HG03135 (cell line): ENCODE results near the gene PKN2.

Experiments
- ATAC-seq: cut with Tn5 transposase; IDR thresholded peaks from one replicate; pipeline ENCODE4 v1.9.1; 2021; ENCODE audit warnings: mild to moderate bottlenecking, moderate library complexity; ENCODE audit not compliant: unreplicated experiment

PKN2 gene

DNA sequence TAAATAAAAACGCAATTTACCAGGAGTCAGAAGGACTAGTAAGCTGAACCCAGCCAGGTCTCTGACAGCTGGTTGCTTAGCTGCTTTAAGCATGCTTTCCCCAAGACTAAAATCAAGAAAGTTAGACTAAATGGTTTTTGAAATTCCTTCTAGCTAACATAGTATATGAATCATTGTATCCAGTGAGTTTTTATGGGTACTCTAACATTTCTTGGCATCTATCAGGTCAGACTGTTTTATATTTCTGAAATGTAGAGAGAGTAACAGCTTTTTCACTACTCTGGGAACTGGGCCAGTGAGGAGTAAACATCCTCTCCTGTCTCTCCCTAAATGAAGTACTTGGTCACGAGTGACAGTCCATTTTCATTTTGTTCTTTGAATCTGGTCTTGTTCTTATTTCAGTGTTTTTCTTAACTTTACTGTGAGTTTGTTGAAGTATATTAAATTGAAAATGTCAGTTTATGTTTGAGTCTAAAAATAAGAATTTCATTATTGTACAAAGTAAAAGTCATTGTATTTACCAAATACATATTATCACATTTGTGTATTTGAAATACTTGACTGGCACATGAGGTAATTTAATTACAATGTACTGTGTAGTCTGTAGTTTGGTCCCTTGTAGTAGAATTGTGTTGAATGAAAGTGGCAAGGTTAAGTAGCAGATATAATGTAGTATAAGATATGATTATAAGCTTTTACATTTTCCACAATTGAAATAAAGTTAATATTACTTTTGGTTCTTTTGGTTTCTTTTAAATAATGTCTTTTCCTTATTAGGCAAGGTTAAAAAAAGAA is 47.6 kb downstream of the PKN2 start:
- ATAC-seq: no peak

- no peak for ATAC-seq
Measured at GRCh38 chr1:88735382-88735781, 51.3 kb downstream of the PKN2 start.

DNA sequence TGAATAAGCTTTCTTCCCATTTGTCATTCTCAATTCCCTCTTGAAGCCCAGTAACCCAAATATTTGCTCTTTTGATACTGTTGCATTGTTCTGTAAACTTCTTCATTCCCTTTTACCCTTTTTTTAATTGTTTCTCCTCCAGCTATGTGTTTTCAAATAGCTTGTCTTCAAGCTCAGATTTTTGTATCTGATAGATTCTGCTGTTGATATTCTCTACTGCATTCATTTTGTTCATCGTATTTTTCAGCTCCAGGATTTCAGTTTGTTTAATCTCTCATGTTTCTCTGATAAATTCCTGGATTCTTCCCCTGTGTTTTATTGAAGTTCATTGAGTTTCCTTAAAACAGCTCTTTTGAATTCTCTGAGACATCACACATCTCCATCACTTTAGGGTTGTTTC is 51.8 kb downstream of the PKN2 start:
- no peak for ATAC-seq

GRCh38 chr1:88736633-88737248 is 52.7 kb downstream of the PKN2 start:
- no peak for ATAC-seq

DNA sequence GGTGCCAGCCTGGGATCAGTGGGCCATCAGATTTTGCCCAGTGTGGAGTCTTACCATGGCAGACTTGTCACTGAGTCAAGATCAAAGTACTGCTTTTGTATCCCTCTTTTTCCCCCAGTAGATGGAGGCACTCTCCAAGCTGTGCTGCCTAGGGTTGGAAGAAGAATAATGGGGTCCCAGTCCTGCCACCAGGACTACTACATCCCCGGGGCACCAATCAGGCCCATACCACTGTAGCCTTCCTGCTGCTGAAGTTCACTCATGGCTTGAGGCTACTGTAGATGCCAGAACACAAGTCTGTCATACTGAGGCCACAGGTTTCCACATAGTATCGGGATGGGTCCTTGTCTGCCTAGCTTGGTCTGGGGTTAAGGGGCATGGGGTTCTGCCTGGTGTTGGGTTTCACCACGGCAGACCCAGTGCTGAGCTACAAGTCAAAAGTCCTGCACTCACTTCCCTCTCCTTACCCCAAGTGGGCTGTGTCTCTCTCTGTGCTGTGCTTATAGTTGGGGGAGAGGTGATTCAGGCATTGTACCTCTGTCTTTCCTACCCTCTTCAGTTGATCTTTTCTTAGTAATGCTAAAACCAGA is 53.4 kb downstream of the PKN2 start:
- no peak for ATAC-seq

- no peak for ATAC-seq
Measured at GRCh38 chr1:88740784-88741183, 56.7 kb downstream of the PKN2 start.

DNA sequence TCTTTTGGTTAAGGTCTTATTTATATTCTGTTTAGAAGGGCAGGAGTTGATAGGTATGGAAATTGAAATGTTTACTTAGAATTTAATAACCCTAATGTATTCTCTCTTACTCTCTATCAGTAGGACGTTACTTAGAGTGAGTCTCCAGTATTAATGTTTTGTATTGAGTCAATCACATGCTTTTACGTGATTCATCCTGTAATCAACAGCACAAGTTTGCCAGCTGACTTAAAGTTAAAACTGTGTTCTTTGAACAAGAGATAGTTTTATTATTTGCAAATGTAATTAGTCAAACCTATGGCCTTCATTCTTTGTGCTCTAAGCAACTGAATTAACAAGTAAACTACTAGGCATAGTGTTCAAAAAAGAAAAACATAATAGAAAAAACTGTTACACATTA is 57.3 kb downstream of the PKN2 start:
- ATAC-seq: no peak

DNA sequence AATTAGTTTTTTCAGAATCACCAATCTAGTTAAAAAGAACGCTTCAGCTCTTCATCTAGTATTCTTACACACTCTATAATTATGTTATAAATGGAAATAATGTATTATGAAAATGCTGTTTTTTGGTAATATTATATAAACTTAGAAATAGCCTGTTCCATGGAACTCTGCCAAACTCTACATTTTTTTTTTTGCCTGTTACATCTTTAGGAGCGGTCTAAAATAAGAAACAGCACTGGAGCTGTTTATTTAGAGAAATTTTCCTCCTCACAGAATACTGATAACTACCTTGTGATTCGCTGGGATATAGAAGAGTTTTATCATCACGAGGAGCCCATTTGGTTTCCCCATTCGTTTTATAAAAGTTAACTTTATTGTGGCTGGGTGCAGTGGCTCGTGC is 58.5 kb downstream of the PKN2 start:
- ATAC-seq: no peak

DNA sequence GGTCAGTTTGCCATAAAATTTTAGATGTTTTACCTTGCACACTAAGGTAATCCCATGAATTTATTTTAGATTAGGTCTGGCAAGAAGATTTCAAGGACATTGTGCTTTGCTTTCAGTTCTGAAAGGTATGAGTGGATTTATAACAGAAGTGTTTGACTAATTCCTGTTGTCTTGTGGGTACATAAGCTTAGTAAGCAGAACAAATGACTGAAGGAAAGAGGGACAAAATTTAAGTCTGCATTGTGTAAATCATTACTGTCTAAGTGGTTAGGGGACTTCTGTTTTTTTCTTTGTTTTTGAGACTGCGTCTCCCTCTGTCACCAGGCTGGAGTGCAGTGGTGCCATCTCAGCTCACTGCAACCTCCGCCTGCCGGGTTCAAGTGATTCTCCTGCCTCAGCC is 60.1 kb downstream of the PKN2 start:
- no peak for ATAC-seq

GRCh38 chr1:88746916-88747315 is 62.8 kb downstream of the PKN2 start:
- ATAC-seq: no peak

DNA sequence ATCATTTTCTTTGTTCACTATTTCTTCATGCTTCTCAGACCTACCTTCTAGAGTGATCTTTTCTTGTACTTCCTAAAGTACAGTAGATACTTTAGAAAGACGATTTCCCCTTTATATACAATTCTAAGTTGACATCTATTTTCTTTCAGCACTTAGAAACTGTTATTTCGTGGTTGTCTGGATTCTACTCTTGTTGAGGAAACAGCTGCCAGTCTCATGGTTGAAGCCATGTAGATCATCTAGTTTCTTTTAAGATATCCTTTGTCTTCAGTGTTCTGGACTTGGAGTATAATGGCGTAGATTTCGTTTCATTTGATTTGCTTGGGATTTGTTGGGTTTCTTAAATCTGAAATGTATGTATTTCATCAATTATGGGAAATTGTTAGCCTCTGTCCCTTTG is 67.6 kb downstream of the PKN2 start:
- no peak for ATAC-seq

DNA sequence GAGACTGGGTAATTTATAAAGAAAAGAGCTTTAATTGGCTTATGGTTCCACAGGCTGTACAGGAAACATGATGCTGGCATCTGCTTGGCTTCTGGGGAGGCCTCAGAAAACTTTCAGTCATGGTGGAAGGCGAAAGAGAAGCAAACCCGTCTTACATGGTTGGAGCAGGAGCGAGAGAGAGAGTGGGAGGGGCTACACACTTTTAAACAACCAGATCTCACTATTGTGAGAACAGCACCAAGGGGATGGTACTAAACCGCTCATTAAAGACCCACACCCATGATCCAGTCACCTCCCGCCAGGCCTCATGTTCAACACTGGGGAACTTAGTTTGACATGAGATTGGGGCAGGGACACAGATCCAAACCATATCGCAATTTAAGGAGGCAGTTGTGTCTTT is 69.4 kb downstream of the PKN2 start:
- no peak for ATAC-seq

DNA sequence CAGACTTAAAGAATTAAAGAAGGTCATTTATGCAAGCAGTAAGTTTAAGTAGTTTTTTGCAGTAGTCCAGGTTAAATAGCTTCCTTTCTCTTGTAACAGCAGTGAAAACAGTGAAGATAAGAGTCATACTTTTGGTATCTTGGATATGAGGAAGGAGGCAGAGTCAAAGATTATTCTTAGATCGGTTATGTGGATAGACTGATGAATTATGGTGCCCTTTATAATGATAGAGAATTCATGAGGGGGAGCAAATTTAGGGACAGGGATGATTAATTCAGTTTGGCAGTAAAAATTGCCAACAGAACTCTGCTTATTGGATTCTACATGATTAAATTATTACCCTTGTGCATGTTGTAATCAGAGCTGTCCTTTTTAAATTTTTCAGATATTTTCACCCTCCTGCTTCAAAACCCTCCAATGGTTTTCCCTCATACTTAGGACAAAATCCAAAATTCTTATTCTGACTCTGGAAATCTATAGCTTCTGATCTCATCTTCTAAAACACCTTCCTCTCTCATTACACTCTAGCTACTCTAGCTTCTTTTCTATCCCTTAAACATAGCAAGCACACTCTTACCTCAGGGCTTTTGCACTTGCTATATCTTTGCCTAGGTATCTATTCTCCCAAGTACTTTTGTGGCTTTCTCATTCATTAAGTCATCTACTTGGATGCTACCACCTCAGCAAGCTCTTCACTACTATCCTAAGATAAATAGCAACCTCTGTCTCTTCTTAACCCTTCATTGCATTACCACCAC is 79.8 kb downstream of the PKN2 start:
- ATAC-seq: no peak

GRCh38 chr1:88768187-88768586 is 84.1 kb downstream of the PKN2 start:
- ATAC-seq: no peak

GRCh38 chr1:88768816-88769215 is 84.7 kb downstream of the PKN2 start:
- ATAC-seq: no peak

GRCh38 chr1:88773540-88774150 is 89.6 kb downstream of the PKN2 start:
- ATAC-seq: no peak

- ATAC-seq: no peak
Measured at GRCh38 chr1:88774151-88774556, 90.1 kb downstream of the PKN2 start.

GRCh38 chr1:88777604-88778149 is 93.6 kb downstream of the PKN2 start:
- ATAC-seq: no peak

DNA sequence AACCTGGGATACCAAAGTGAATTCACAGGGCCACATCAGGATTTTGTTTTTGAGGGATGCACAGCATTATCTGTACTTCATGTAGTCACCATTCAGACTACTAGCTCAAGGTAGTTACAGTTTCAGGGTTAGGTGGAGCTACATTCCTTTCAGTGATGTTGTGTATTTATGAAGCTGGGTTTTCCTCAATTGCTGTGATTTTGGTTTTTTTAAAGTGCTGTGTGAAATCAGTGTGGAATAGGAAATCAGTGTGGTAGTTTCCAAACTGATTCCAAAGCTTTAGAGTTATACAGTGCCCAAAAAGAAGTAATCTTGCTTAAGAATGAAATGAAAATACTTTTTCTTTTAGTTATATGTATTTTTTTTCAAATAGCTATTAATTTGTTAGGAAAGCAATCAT is 95.8 kb downstream of the PKN2 start:
- ATAC-seq: no peak

GRCh38 chr1:88780485-88780884 is 96.4 kb downstream of the PKN2 start:
- ATAC-seq: no peak

GRCh38 chr1:88783145-88783544 is 99.1 kb downstream of the PKN2 start:
- ATAC-seq: no peak
